ENCODE measurements around the gene ANKRD42.

ANKRD42 gene

GRCh38 chr11:83284501-83285150 lies 91.1 kb downstream of the ANKRD42 start:
- no peaks in the 10 kb centered on the region for H3K4me1 ChIP-seq (ENCODE audit: control insufficient read depth, insufficient read depth, low read length)
- H3K27me3 ChIP-seq (ENCODE audit: control insufficient read depth, insufficient read depth, low read length): no peaks in the 10 kb centered on the region
- H3K9ac ChIP-seq (ENCODE audit: low read length): peak overlapping the region; percentile 95

GRCh38 chr11:83285151-83285770 lies 91.7 kb downstream of the ANKRD42 start:
- H3K4me3 ChIP-seq (ENCODE audit: low read length): peak overlapping the region; percentile 96
- H3K9ac ChIP-seq (ENCODE audit: low read length): peak overlapping the region; percentile 95
- H3K4me1 ChIP-seq (ENCODE audit: control insufficient read depth, insufficient read depth, low read length): no peaks in the 10 kb centered on the region
- H3K27me3 ChIP-seq (ENCODE audit: control insufficient read depth, insufficient read depth, low read length): no peaks in the 10 kb centered on the region
- H3K36me3 ChIP-seq (ENCODE audit: control insufficient read depth, insufficient read depth, low read length): no peaks in the 10 kb centered on the region
- no peaks in the 10 kb centered on the region for H3K9me3 ChIP-seq (ENCODE audit: control insufficient read depth, low read length)

More at GRCh38 chr11:83284501-83285150, 91.1 kb downstream of the ANKRD42 start:
- no peaks in the 10 kb centered on the region for H3K9me3 ChIP-seq (ENCODE audit: control insufficient read depth, low read length)
- H3K36me3 ChIP-seq (ENCODE audit: control insufficient read depth, insufficient read depth, low read length): no peaks in the 10 kb centered on the region
- H3K4me3 ChIP-seq (ENCODE audit: low read length): peak overlapping the region; percentile 96

GRCh38 chr11:83285771-83286528 lies 92.4 kb downstream of the ANKRD42 start, which contains the start of gene CCDC90B:
TSS of gene CCDC90B (minus strand) at chr11:83286367. CDS start at chr11:83285972, 395 bp downstream.
- Histone ChIP-seq H3K27me3 (ENCODE audit: control insufficient read depth, insufficient read depth, low read length) (no peaks in the 10 kb centered on the region), H3K4me3 (ENCODE audit: low read length) (peak within 1 kb of the TSS; percentile 96), H3K4me1 (ENCODE audit: control insufficient read depth, insufficient read depth, low read length) (no peaks in the 10 kb centered on the region), H3K9ac (ENCODE audit: low read length) (peak within 1 kb of the TSS; percentile 95), H3K9me3 (ENCODE audit: control insufficient read depth, low read length) (no peaks in the 10 kb centered on the region), H3K36me3 (ENCODE audit: control insufficient read depth, insufficient read depth, low read length) (no peaks in the 10 kb centered on the region)

- H3K9ac ChIP-seq (ENCODE audit: low read length): no peak overlapping the region
- no peaks in the 10 kb centered on the region for H3K36me3 ChIP-seq (ENCODE audit: control insufficient read depth, insufficient read depth, low read length)
- no peaks in the 10 kb centered on the region for H3K4me1 ChIP-seq (ENCODE audit: control insufficient read depth, insufficient read depth, low read length)
- H3K27me3 ChIP-seq (ENCODE audit: control insufficient read depth, insufficient read depth, low read length): no peaks in the 10 kb centered on the region
- no peaks in the 10 kb centered on the region for H3K9me3 ChIP-seq (ENCODE audit: control insufficient read depth, low read length)
- no peak overlapping the region for H3K4me3 ChIP-seq (ENCODE audit: low read length)
Observed at GRCh38 chr11:83287631-83288030, 94.1 kb downstream of the ANKRD42 start.

- no peak overlapping the region for H3K4me3 ChIP-seq (ENCODE audit: low read length)
- H3K27me3 ChIP-seq (ENCODE audit: control insufficient read depth, insufficient read depth, low read length): no peaks in the 10 kb centered on the region
- H3K9me3 ChIP-seq (ENCODE audit: control insufficient read depth, low read length): no peaks in the 10 kb centered on the region
- H3K4me1 ChIP-seq (ENCODE audit: control insufficient read depth, insufficient read depth, low read length): no peaks in the 10 kb centered on the region
- H3K36me3 ChIP-seq (ENCODE audit: control insufficient read depth, insufficient read depth, low read length): no peaks in the 10 kb centered on the region
- no peak overlapping the region for H3K9ac ChIP-seq (ENCODE audit: low read length)
Observed at GRCh38 chr11:83292709-83293456, 99.4 kb downstream of the ANKRD42 start.

GRCh38 chr11:83293457-83293774 lies 99.9 kb downstream of the ANKRD42 start:
- Histone ChIP-seq H3K4me3 (ENCODE audit: low read length) (no peak overlapping the region), H3K27me3 (ENCODE audit: control insufficient read depth, insufficient read depth, low read length) (no peaks in the 10 kb centered on the region), H3K9me3 (ENCODE audit: control insufficient read depth, low read length) (no peaks in the 10 kb centered on the region), H3K9ac (ENCODE audit: low read length) (no peak overlapping the region), H3K4me1 (ENCODE audit: control insufficient read depth, insufficient read depth, low read length) (no peaks in the 10 kb centered on the region), H3K36me3 (ENCODE audit: control insufficient read depth, insufficient read depth, low read length) (no peaks in the 10 kb centered on the region)

GRCh38 chr11:83294208-83294607 lies 100.7 kb downstream of the ANKRD42 start:
- no peaks in the 10 kb centered on the region for H3K4me1 ChIP-seq (ENCODE audit: control insufficient read depth, insufficient read depth, low read length)
- no peak overlapping the region for H3K9ac ChIP-seq (ENCODE audit: low read length)
- no peak overlapping the region for H3K4me3 ChIP-seq (ENCODE audit: low read length)
- no peaks in the 10 kb centered on the region for H3K9me3 ChIP-seq (ENCODE audit: control insufficient read depth, low read length)
- H3K27me3 ChIP-seq (ENCODE audit: control insufficient read depth, insufficient read depth, low read length): no peaks in the 10 kb centered on the region
- no peaks in the 10 kb centered on the region for H3K36me3 ChIP-seq (ENCODE audit: control insufficient read depth, insufficient read depth, low read length)
